Stomach (tissue), 9 donors: ENCODE data around the gene GALNT5. TPM values are rescaled to one million over a fixed set of nuclear protein-coding genes. Genes with fewer than 3 reads are reported as not detected.
"Not testable (repeated sequence)": the region's sequence is repeated elsewhere in the genome, so short reads cannot be mapped to it uniquely, and the experiment has no call there.

Source experiments
- DNase-seq, 2 donors: peaks; one replicate each; pipeline versions ENCODE4 v3.0.0 to v3.0.0-alpha.2; 2013 to 2019
- H3K27ac ChIP-seq, 5 donors: fragments of 200-600 bp in 4 of 5; sonication (generic) in 4 of 5; one replicate each; pipeline ENCODE4 v1.5.1; 2013 to 2019; ENCODE audit warnings: mild to moderate bottlenecking in 1 of 5, moderate library complexity in 1 of 5
- H3K27me3 ChIP-seq, 3 donors: fragments of 200-600 bp; sonication (generic); one replicate each; pipeline ENCODE4 v1.5.1; 2017 to 2019; ENCODE audit warnings: mixed run types in 1 of 3
- H3K36me3 ChIP-seq, 4 donors: fragments of 200-600 bp; sonication (generic); 1 replicate in 3 of 4; 2 replicates in 1 of 4; pipeline ENCODE4 v1.5.1; 2016 to 2019
- H3K4me1 ChIP-seq, 4 donors: fragments of 200-600 bp; sonication (generic); one replicate each; pipeline ENCODE4 v1.5.1; 2016 to 2019
- H3K4me3 ChIP-seq, 4 donors: fragments of 200-600 bp; sonication (generic) in 3 of 4; one replicate each; pipeline ENCODE4 v1.5.1; 2016 to 2019; ENCODE audit warnings: mild to moderate bottlenecking in 1 of 4
- H3K9me3 ChIP-seq, 4 donors: fragments of 200-600 bp; sonication (generic); one replicate each; pipeline ENCODE4 v1.5.1; 2016 to 2019
- EP300 ChIP-seq: sonication (generic); formaldehyde crosslinking; IDR thresholded peaks from one replicate; pipeline ENCODE4 v1.6.1; 2017; ENCODE audit warnings: antibody characterized with exemption
- POLR2A ChIP-seq, 4 donors: fragments of 450-650 bp; IDR thresholded peaks; one replicate each; pipeline ENCODE4 v1.6.1; 2016; ENCODE audit warnings: antibody characterized with exemption in 4 of 4, control low read depth in 2 of 4, mild to moderate bottlenecking in 1 of 4, moderate library complexity in 1 of 4
- POLR2AphosphoS5 ChIP-seq, 3 donors: sonication (generic); formaldehyde crosslinking; IDR thresholded peaks; one replicate each; pipeline ENCODE4 v1.6.1; 2016; ENCODE audit warnings: antibody characterized with exemption in 3 of 3
- WGBS, 5 donors: extraction: QIAGEN DNeasy Blood & Tissue Kit in 3 of 5; methylation state at CpG; one replicate each; pipeline versions ENCODE4 v1.1.5 to v1.1.7; 2013 to 2018; 5-methylcytosine and 5-hydroxymethylcytosine counted together
- intact Hi-C: fragments of 100-400 bp; cut with DNase I; formaldehyde crosslinking; loops from one replicate; pipeline ENCODE4 v1.15.1; 2023; ENCODE audit warnings: low total_unique reads
- polyA plus RNA-seq, 3 donors: library from polyadenylated mRNA; stranded (reverse); fragments of 200-250 nt; gene quantifications; one replicate each; pipeline ENCODE4 v1.2.3, GENCODE V29; 2013
- total RNA-seq, 5 donors: library from RNA; depleted of rRNA; stranded (reverse); fragments of >200 nt; gene quantifications; one replicate each; pipeline versions ENCODE4 v1.1.0 to v1.2.3, GENCODE V29; 2014 to 2016
- TF ChIP-seq, protein P1 (sequence below), 7 experiments: fragments of 450-650 bp in 4 of 7; fragments of 200-600 bp in 3 of 7; sonication (generic) in 3 of 7; IDR thresholded peaks; one replicate each; pipeline ENCODE4 v1.5.1; 2016 to 2019; ENCODE audit warnings: antibody characterized with exemption in 7 of 7, control low read depth in 2 of 7, mild to moderate bottlenecking in 1 of 7
- donor health status: healthy with polysubstance abuse.
- donor health status: Bipolar disorder and iron deficiency.
- donor health status: healthy.

GALNT5 gene
- total and polyA plus RNA-seq, 8 donors, result 1.1 to 27.5 (median 2.3) TPM

DNA sequence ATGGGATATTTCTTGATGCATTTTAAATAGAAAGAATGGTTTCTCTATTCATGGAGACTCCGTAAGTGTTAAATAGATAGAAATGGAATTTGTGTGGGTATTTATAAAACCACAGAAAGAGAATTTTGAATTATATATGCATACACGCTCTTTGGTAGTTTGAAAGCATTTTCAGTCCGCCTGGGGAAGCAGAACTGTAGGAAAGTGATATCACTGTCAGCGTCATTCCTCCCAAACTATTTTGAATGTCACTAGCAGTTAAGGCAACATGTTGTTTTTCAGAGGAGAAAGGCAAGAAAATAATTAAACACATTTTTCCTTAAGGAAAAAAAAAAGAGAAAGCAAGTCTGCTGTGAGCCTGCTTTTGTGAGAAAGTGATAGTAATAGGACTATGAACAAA, 76.8 kb downstream of the GALNT5 start:
- H3K4me3 ChIP-seq, result no peak overlapping the region
- 87 to 94% (median 89%) methylated on average over 4 of the region's 4 CpGs for WGBS, 5 donors
- DNase-seq, result no peak
- H3K4me1 ChIP-seq, result peaks cover 0 to 2% (median under 1%) of the 10 kb centered on the region in 4 donors
- H3K36me3 ChIP-seq, result no peaks in the 10 kb centered on the region
- intact Hi-C loops, result no loop called here
- TF ChIP-seq POLR2A (IDR thresholded peaks at IDR 0.05) (no peak), POLR2AphosphoS5 (IDR thresholded peaks at IDR 0.05) (no peak), EP300 (no peak)
- no peak overlapping the region for H3K27ac ChIP-seq
- no peaks in the 10 kb centered on the region for H3K9me3 ChIP-seq
- no peaks in the 10 kb centered on the region for H3K27me3 ChIP-seq

DNA sequence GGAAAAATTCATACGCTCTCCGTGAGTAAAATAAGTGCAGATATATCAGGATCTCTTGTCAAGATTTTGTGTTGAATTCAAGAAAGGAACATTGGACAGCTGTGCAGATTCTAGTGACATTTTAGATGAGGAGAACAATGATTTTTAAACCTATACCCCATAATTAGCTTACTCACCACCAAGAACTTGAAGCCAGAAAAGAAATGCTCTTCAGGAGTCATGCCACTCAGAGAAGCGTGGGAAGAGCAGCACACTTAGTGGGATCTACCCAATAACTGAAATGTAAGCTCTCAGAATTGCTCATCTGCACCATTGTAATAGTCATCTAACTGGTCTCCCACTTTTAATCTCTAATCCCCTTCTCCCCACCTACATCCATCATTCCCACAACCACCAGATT, 77.3 kb downstream of the GALNT5 start:
- TF ChIP-seq, protein P1, sequence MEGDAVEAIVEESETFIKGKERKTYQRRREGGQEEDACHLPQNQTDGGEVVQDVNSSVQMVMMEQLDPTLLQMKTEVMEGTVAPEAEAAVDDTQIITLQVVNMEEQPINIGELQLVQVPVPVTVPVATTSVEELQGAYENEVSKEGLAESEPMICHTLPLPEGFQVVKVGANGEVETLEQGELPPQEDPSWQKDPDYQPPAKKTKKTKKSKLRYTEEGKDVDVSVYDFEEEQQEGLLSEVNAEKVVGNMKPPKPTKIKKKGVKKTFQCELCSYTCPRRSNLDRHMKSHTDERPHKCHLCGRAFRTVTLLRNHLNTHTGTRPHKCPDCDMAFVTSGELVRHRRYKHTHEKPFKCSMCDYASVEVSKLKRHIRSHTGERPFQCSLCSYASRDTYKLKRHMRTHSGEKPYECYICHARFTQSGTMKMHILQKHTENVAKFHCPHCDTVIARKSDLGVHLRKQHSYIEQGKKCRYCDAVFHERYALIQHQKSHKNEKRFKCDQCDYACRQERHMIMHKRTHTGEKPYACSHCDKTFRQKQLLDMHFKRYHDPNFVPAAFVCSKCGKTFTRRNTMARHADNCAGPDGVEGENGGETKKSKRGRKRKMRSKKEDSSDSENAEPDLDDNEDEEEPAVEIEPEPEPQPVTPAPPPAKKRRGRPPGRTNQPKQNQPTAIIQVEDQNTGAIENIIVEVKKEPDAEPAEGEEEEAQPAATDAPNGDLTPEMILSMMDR (IDR thresholded peaks at IDR 0.05), result no peak
- no peak for TF ChIP-seq EP300
- TF ChIP-seq POLR2AphosphoS5 (IDR thresholded peaks at IDR 0.05), result no peak
- no peak for TF ChIP-seq POLR2A (IDR thresholded peaks at IDR 0.05)

GRCh38 chr2:157336137-157337010, 78.9 kb downstream of the GALNT5 start:
- WGBS, 5 donors, result 39 to 42% (median 40%) methylated on average over 8 of the region's 8 CpGs
- intact Hi-C loops, result no loop called here
- no peaks in the 10 kb centered on the region for H3K27me3 ChIP-seq
- no peaks in the 10 kb centered on the region for H3K4me1 ChIP-seq
- no peak for TF ChIP-seq POLR2A (IDR thresholded peaks at IDR 0.05)
- TF ChIP-seq, protein P1 (IDR thresholded peaks at IDR 0.05), result peak in 4 of 7 experiments; percentile 18 to 74 (median 50)
- H3K36me3 ChIP-seq, result no peaks in the 10 kb centered on the region
- DNase-seq, result peak; percentile 55 to 57
- no peaks in the 10 kb centered on the region for H3K9me3 ChIP-seq
- H3K27ac ChIP-seq, result no peak overlapping the region
- H3K4me3 ChIP-seq, result no peak overlapping the region

More for the DNA sequence above, 77.3 kb downstream of the GALNT5 start:
- intact Hi-C loops, result no loop called here
- no peaks in the 10 kb centered on the region for H3K36me3 ChIP-seq
- no peaks in the 10 kb centered on the region for H3K27me3 ChIP-seq
- no peaks in the 10 kb centered on the region for H3K9me3 ChIP-seq
- no peak overlapping the region for H3K27ac ChIP-seq
- 75 to 88% (median 78%) methylated on average over 3 of the region's 3 CpGs for WGBS, 5 donors
- DNase-seq, result no peak
- H3K4me1 ChIP-seq, result no peaks in the 10 kb centered on the region
- no peak overlapping the region for H3K4me3 ChIP-seq

DNA sequence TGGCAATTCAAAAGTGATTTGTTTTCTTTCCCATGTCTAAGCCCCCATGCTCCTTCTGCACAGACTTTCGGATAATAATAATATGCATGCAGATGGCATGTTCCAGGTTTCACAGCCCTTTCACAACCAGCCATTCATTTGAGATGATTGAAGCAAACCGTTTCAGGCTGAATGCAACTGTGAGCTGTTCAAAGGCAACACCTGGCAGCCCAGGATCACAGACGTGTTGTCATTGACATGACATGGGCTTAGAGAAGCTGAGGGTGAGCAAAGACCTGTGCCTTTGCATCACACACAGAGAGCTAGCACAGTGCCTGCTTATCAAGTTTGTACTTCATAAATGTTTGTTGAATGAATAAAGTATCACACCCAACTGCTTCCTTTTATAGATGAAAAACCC, 80.5 kb downstream of the GALNT5 start:
- peaks cover 0 to 4% (median 2%) of the 10 kb centered on the region in 4 donors for H3K9me3 ChIP-seq
- H3K27me3 ChIP-seq, result no peaks in the 10 kb centered on the region
- no peak overlapping the region for H3K4me3 ChIP-seq
- intact Hi-C loops, result no loop called here
- no peaks in the 10 kb centered on the region for H3K4me1 ChIP-seq
- no peak for DNase-seq
- 52 to 72% (median 68%) methylated on average over 3 of the region's 3 CpGs for WGBS, 5 donors
- no peak overlapping the region for H3K27ac ChIP-seq
- no peaks in the 10 kb centered on the region for H3K36me3 ChIP-seq
- no peak for TF ChIP-seq POLR2AphosphoS5 (IDR thresholded peaks at IDR 0.05)

GRCh38 chr2:157339965-157340655, 82.6 kb downstream of the GALNT5 start:
- H3K36me3 ChIP-seq, result no peaks in the 10 kb centered on the region
- no peak overlapping the region for H3K27ac ChIP-seq
- no peak for TF ChIP-seq EP300
- no peak for TF ChIP-seq POLR2A (IDR thresholded peaks at IDR 0.05)
- TF ChIP-seq, protein P1 (IDR thresholded peaks at IDR 0.05), result no peak
- TF ChIP-seq POLR2AphosphoS5 (IDR thresholded peaks at IDR 0.05), result no peak
- H3K4me1 ChIP-seq, result no peaks in the 10 kb centered on the region
- no peak for DNase-seq
- peaks cover 0 to 25% (median 11%) of the 10 kb centered on the region in 4 donors for H3K9me3 ChIP-seq
- no peaks in the 10 kb centered on the region for H3K27me3 ChIP-seq
- H3K4me3 ChIP-seq, result no peak overlapping the region
- WGBS, 5 donors, result 81 to 88% (median 84%) methylated on average over 4 of the region's 4 CpGs
- intact Hi-C loops, result no loop called here

GRCh38 chr2:157341381-157341780, 83.9 kb downstream of the GALNT5 start:
- intact Hi-C loops, H3K36me3 ChIP-seq, H3K27ac ChIP-seq, H3K4me1 ChIP-seq, H3K4me3 ChIP-seq, DNase-seq, H3K27me3 ChIP-seq: not testable (repeated sequence)
- H3K9me3 ChIP-seq, result peaks cover 0 to 33% (median 14%) of the 10 kb centered on the region in 4 donors
- WGBS, 5 donors, result 94 to 100% (median 95%) methylated on average over 1 to 2 of the region's 2 CpGs
